Keratinocyte (primary cell): Measurements from ENCODE around the gene RIMS4. TPM values are rescaled to one million over a fixed set of nuclear protein-coding genes. Genes with fewer than 3 reads are reported as not detected.

ENCODE experiments used
- DNase-seq: peaks from one replicate; pipeline ENCODE4 v3.0.0-alpha.2; 2011; ENCODE audit warnings: low read depth, missing footprints, low spot score
- FAIRE-seq: peaks from 2 replicates; lab custom pipeline; 2011; peaks lifted over from hg19 to GRCh38; lab: Jason Lieb, UNC
- H2AFZ ChIP-seq: 2 replicates; pipeline ENCODE4 v1.6.0; 2012; ENCODE audit warnings: low read length, control low read depth, inconsistent platforms; ENCODE audit not compliant: control insufficient read depth
- H3K27ac ChIP-seq: 2 replicates; pipeline ENCODE4 v1.5.1; 2011; ENCODE audit warnings: low read length; ENCODE audit not compliant: control insufficient read depth, insufficient read depth
- H3K27me3 ChIP-seq: 3 replicates; pipeline ENCODE4 v1.6.0; 2011; ENCODE audit warnings: low read length; ENCODE audit not compliant: control insufficient read depth, insufficient read depth; ENCODE audit errors: extremely low read depth
- H3K36me3 ChIP-seq, 2 experiments: 2 replicates in 1 of 2; 3 replicates in 1 of 2; pipeline ENCODE4 v1.5.1; 2011; ENCODE audit warnings: low read length in 2 of 2, mild to moderate bottlenecking in 1 of 2; ENCODE audit not compliant: control insufficient read depth in 2 of 2, insufficient read depth in 2 of 2; ENCODE audit errors: extremely low read depth in 1 of 2
- H3K4me1 ChIP-seq: 3 replicates; pipeline ENCODE4 v1.5.1; 2011; ENCODE audit warnings: low read length; ENCODE audit not compliant: control insufficient read depth, insufficient read depth; ENCODE audit errors: extremely low read depth
- H3K4me2 ChIP-seq: 3 replicates; pipeline ENCODE4 v1.6.0; 2011; ENCODE audit warnings: low read depth, low read length; ENCODE audit not compliant: control insufficient read depth, insufficient read depth; ENCODE audit errors: extremely low read depth
- H3K4me3 ChIP-seq, 3 experiments: fragments of 200-600 bp in 1 of 3; sonication (generic) in 1 of 3; 2 replicates in 2 of 3; 3 replicates in 1 of 3; pipeline ENCODE4 v1.5.1; 2011 to 2016; ENCODE audit warnings: low read length in 3 of 3, mild to moderate bottlenecking in 3 of 3, control low read depth in 2 of 3, inconsistent platforms in 1 of 3, low read depth in 1 of 3, mixed read lengths in 1 of 3, mixed run types in 1 of 3, moderate library complexity in 1 of 3; ENCODE audit not compliant: control insufficient read depth in 2 of 3, insufficient read depth in 2 of 3; ENCODE audit errors: extremely low read depth in 1 of 3
- H3K79me2 ChIP-seq: 2 replicates; pipeline ENCODE4 v1.6.0; 2012; ENCODE audit warnings: low read length; ENCODE audit not compliant: control insufficient read depth, insufficient read depth
- H3K9ac ChIP-seq: 3 replicates; pipeline ENCODE4 v1.6.0; 2011; ENCODE audit warnings: low read length; ENCODE audit not compliant: control insufficient read depth, insufficient read depth; ENCODE audit errors: extremely low read depth
- H3K9me1 ChIP-seq: 3 replicates; pipeline ENCODE4 v1.6.0; 2011; ENCODE audit warnings: low read length; ENCODE audit not compliant: control insufficient read depth, insufficient read depth; ENCODE audit errors: extremely low read depth
- H3K9me3 ChIP-seq: 2 replicates; pipeline ENCODE4 v1.5.1; 2012; ENCODE audit warnings: low read depth, low read length; ENCODE audit not compliant: control insufficient read depth
- H4K20me1 ChIP-seq: 3 replicates; pipeline ENCODE4 v1.6.0; 2011; ENCODE audit warnings: low read length; ENCODE audit not compliant: control insufficient read depth, insufficient read depth; ENCODE audit errors: extremely low read depth
- CTCF ChIP-seq, 3 experiments: IDR thresholded peaks in 1 of 3; conservative IDR thresholded peaks in 1 of 3; optimal IDR thresholded peaks in 1 of 3; 2 replicates in 2 of 3; 3 replicates in 1 of 3; pipeline versions ENCODE3 to v1.5.1; 2011; ENCODE audit warnings: low read length in 3 of 3, mild to moderate bottlenecking in 3 of 3, moderate library complexity in 2 of 3, control low read depth in 1 of 3, inconsistent platforms in 1 of 3; ENCODE audit not compliant: insufficient read depth in 2 of 3; ENCODE audit errors: extremely low read depth in 1 of 3
- EZH2 ChIP-seq: IDR thresholded peaks from one replicate; pipeline ENCODE4 v1.6.1; 2012; ENCODE audit warnings: inconsistent platforms, mild to moderate bottlenecking, low read length, moderate library complexity
- dilution Hi-C: fragments of 300-500 bp; cut with MboI; formaldehyde crosslinking; loops from one replicate; pipeline ENCODE4 v1.7.0; 2020; ENCODE audit warnings: low sequenced_read_pairs; ENCODE audit not compliant: extremely low pct_ligation_motif_present
- polyA plus RNA-seq, 5 experiments: library from polyadenylated mRNA; depleted of rRNA in 3 of 5; stranded (reverse) in 3 of 5; stranded (forward) in 1 of 5; unstranded in 1 of 5; fragments of >200 nt; gene quantifications; 1 replicate in 1 of 5; 2 replicates in 3 of 5; 3 replicates in 1 of 5; pipeline versions ENCODE4 v1.2.1 to v1.2.3, GENCODE V29; 2011 to 2012; ENCODE audit warnings: missing spikeins in 2 of 5, low read depth in 1 of 5, low replicate concordance in 1 of 5

RIMS4 gene
- polyA plus RNA-seq, 1 donor (not counting 4 experiments of a cell fraction or from before 2014, with no cell fraction given) = not detected

- Histone ChIP-seq H3K9ac (no peak overlapping the region), H3K4me1 (no peaks in the 10 kb centered on the region), H3K4me2 (no peak overlapping the region), H3K27ac (no peak overlapping the region), H2AFZ (no peak overlapping the region), H3K4me3 (no peak overlapping the region), H4K20me1 (no peaks in the 10 kb centered on the region), H3K9me3 (no peaks in the 10 kb centered on the region), H3K36me3 (no peaks in the 10 kb centered on the region), H3K79me2 (no peaks in the 10 kb centered on the region), H3K27me3 (no peaks in the 10 kb centered on the region), H3K9me1 (no peaks in the 10 kb centered on the region)
- TF ChIP-seq EZH2 = no peak
- no peak for TF ChIP-seq CTCF (optimal IDR thresholded peaks at IDR 0.05 in 1 of 3, IDR thresholded peaks at IDR 0.05 in 1 of 3, conservative IDR thresholded peaks at IDR 0.05 in 1 of 3; ENCODE audit: extremely low read depth in 1 of 3, insufficient read depth in 2 of 3, low read length in 3 of 3)
- FAIRE-seq = no peak
- no peak for DNase-seq
- dilution Hi-C loops = no loop called here
These were observed 103.2 kb downstream of the RIMS4 start for GRCh38 chr20:44707018-44707579.

- Histone ChIP-seq H2AFZ (no peak overlapping the region), H3K9ac (no peak overlapping the region), H3K9me1 (no peaks in the 10 kb centered on the region), H3K4me3 (no peak overlapping the region), H3K27me3 (no peaks in the 10 kb centered on the region), H3K4me1 (no peaks in the 10 kb centered on the region), H4K20me1 (no peaks in the 10 kb centered on the region), H3K9me3 (no peaks in the 10 kb centered on the region), H3K27ac (no peak overlapping the region), H3K4me2 (no peak overlapping the region), H3K36me3 (no peaks in the 10 kb centered on the region), H3K79me2 (no peaks in the 10 kb centered on the region)
- TF ChIP-seq CTCF (optimal IDR thresholded peaks at IDR 0.05 in 1 of 3, IDR thresholded peaks at IDR 0.05 in 1 of 3, conservative IDR thresholded peaks at IDR 0.05 in 1 of 3; ENCODE audit: extremely low read depth in 1 of 3, insufficient read depth in 2 of 3, low read length in 3 of 3) = no peak
- no peak for TF ChIP-seq EZH2
- dilution Hi-C loops = no loop called here
- FAIRE-seq (no peak), DNase-seq (no peak)
These were observed 103.9 kb downstream of the RIMS4 start for GRCh38 chr20:44706301-44707017.
